Uterine smooth muscle cell (primary cell): ENCODE results near the gene C4orf33. TPM values are rescaled to one million over a fixed set of nuclear protein-coding genes. Genes with fewer than 3 reads are reported as not detected.

Experiments
- total RNA-seq: library from RNA; depleted of rRNA; stranded (reverse); fragments of >200 nt; gene quantifications from 2 replicates; pipeline ENCODE4 v1.2.3, GENCODE V29; 2014

C4orf33 gene
- 11.2 and 14.1 TPM in 2 replicates for total RNA-seq

GRCh38 chr4:129095811-129096454 is at the start of gene C4orf33:
Gene C4orf33, plus strand, starts transcription at chr4:129096152. Its CDS starts 6,459 bp downstream, at chr4:129102611.

DNA sequence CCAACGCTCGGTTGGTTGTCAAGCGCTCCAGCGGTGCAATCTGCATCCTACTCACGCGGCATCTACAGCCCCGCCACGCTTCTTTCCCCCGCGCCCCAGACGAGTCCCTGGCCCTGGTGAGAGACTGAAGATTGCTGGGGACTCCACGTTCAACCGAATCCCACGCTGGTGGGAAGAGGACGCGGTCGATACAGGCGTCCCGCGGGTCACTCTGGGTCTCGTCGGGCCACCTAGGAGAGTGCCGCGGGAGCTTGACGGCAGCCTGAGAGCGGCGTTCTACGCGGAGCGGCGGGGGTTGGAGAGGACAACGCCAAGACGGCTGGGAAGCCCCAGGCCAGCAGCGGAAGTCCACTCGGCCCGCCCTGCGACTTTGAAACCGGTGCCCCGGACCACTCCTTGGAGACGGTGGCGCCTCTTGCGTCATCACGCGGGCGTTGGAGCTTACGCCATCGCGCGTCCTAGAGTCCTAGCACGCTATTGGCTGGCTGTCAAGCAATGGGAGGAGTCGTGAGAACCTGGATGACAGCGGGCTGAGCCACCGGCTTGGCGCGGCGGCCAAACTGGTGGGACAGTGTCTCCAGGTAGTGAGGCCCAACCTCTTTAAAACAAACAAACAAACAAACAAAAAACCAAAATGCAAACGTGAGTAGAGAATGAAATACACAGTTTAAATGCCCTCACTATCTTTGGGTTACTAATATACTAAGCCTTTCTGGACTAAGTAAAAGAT is 2.6 kb upstream of the C4orf33 start, which contains the start of gene SCLT1:
Gene SCLT1, minus strand, starts transcription at position 349 of the 730 bp plus-strand sequence. CDS start 436 bp downstream, outside the sequence.

Other genes with a start within 250 kb of the C4orf33 start
- gene SCLT1, start 2.6 kb upstream of the C4orf33 start, total RNA-seq: 14.0 and 27.8 TPM in 2 replicates